ENCODE results near the gene CDON.

- TF ChIP-seq, protein P1, sequence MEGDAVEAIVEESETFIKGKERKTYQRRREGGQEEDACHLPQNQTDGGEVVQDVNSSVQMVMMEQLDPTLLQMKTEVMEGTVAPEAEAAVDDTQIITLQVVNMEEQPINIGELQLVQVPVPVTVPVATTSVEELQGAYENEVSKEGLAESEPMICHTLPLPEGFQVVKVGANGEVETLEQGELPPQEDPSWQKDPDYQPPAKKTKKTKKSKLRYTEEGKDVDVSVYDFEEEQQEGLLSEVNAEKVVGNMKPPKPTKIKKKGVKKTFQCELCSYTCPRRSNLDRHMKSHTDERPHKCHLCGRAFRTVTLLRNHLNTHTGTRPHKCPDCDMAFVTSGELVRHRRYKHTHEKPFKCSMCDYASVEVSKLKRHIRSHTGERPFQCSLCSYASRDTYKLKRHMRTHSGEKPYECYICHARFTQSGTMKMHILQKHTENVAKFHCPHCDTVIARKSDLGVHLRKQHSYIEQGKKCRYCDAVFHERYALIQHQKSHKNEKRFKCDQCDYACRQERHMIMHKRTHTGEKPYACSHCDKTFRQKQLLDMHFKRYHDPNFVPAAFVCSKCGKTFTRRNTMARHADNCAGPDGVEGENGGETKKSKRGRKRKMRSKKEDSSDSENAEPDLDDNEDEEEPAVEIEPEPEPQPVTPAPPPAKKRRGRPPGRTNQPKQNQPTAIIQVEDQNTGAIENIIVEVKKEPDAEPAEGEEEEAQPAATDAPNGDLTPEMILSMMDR (IDR thresholded peaks at IDR 0.05) = no peak
- TF ChIP-seq CHD2 (IDR thresholded peaks at IDR 0.05; ENCODE audit: low read length, partially characterized antibody) (no peak), EP300 (IDR thresholded peaks at IDR 0.05) (no peak), POLR2AphosphoS2 (conservative IDR thresholded peaks at IDR 0.05; ENCODE audit: low read length) (no peak), POLR2A (IDR thresholded peaks at IDR 0.05; ENCODE audit: low read length) (no peak), RARB (CRISPR knock-in tag; IDR thresholded peaks at IDR 0.05) (no peak), ELK1 (IDR thresholded peaks at IDR 0.05; ENCODE audit: low read depth, low read length) (no peak)
- TF ChIP-seq, protein P2, sequence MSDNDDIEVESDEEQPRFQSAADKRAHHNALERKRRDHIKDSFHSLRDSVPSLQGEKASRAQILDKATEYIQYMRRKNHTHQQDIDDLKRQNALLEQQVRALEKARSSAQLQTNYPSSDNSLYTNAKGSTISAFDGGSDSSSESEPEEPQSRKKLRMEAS (IDR thresholded peaks at IDR 0.05) = no peak
Observed at GRCh38 chr11:126083829-126084607, 21.4 kb upstream of the CDON start.
